Choroid plexus epithelial cell (primary cell): ENCODE measurements around the gene PPP2R5C.

Source experiments
- DNase-seq: peaks from one replicate; pipeline ENCODE4 v3.0.0-alpha.2; 2010; ENCODE audit warnings: low read depth
- H3K4me3 ChIP-seq: 2 replicates; pipeline ENCODE4 v1.5.1; 2011; ENCODE audit warnings: low read depth, mild to moderate bottlenecking, control low read depth, low read length, moderate library complexity
- CTCF ChIP-seq: conservative IDR thresholded peaks from 2 replicates; pipeline ENCODE4 v1.5.1; 2011; ENCODE audit warnings: low read depth, mild to moderate bottlenecking, control low read depth, inconsistent platforms, low read length, moderate library complexity

The PPP2R5C gene

DNA sequence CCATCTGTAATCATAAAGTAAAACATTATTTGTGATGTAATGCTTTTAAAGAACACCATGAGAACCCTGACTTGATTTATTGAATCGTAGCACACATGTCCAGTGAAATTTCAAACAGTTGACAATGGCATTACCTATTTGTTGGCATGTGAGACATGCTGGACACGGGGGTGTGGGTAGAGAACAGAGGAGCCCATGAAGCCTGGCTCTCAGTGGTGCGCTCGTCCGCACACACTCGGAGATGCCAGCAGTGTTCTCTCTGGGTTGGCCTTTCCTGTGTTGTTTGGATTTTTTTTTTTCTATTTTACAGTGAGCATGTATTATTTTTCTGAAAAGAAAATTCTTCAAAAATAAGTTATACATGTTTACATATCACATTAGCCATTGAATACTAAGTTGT is 78.2 kb downstream of the PPP2R5C start:
- DNase-seq: no peak
- TF ChIP-seq CTCF: no peak
- no peak overlapping the region for H3K4me3 ChIP-seq

DNA sequence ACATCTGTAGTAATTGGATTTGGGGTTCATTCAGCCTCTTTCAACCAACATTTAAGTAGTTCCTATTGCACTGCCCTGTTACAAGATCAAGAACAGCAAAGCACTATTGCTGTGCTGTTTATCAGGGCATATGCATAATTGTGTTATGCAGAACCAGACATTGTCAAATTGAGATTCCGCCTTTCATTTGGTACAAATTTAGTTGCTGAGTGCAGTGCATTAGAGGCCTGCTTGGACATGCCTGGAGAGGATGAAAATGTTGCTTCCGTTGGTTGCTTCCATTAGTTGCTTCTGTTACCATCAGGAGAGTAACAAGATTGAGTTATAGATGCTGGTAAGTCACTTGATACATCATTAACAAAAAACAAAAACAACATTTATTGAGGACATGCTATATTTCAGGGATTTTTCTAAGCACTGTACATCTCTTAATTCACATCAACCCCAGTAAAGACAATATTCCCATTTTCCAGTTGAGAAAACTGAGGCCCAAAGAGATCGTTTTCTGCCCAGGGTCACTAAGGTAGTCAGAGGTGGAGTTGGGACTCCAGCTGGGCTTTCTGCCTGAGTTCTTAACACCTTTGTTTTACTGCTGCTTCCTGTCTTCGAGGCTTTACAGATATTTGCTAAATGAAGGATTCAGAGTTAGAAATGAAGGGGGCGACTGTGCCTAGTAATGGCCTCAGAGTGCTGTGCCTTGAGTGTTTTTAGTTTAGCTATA is 79.3 kb downstream of the PPP2R5C start:
- DNase-seq: no peak
- H3K4me3 ChIP-seq: no peak overlapping the region
- no peak for TF ChIP-seq CTCF

GRCh38 chr14:101843038-101843437 is 81.5 kb downstream of the PPP2R5C start:
- no peak for DNase-seq
- H3K4me3 ChIP-seq: no peak overlapping the region
- TF ChIP-seq CTCF: no peak

DNA sequence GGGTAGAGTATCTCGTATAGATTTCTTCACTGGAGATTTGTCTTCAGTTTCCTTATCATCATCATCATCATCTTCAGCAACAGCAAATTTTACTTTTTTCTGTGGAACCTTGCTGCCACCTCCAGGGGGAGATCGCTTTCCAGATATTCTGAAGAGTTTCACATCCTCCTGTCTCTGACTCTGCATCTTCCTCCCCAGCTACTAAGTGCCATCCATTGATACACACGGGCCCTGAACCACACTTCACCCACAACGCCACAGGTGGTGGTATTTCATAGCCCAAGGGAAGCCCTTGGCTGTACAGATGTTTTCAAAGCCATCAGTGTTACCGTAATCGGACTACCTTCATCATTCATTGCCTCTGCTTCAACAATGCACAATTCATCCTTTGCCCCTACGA is 82.2 kb downstream of the PPP2R5C start:
- no peak overlapping the region for H3K4me3 ChIP-seq
- peak; percentile 25 for DNase-seq
- TF ChIP-seq CTCF: peak; percentile 54

DNA sequence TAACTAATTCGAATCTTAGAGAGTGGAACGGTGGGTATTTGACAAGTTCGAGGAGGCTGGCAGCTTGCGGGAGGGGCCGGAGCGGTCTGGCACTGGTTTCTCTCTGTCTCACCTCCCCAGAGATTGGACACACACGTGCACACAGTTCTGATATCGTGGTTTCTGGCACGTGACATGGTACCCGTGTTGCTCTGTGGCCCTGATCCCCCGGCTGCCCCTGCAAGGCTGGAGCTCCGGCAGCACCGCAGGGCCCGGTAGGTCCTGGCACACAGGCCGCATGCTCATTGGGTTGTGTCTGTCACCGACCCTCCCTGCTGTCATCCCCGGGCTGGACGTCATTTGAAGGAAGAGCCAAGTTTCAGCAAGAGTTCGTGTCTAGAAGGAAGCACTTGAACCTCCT is 82.7 kb downstream of the PPP2R5C start:
- no peak overlapping the region for H3K4me3 ChIP-seq
- TF ChIP-seq CTCF: no peak
- no peak for DNase-seq

GRCh38 chr14:101844751-101845150 is 83.2 kb downstream of the PPP2R5C start:
- no peak for TF ChIP-seq CTCF
- H3K4me3 ChIP-seq: no peak overlapping the region
- no peak for DNase-seq

- no peak for DNase-seq
- TF ChIP-seq CTCF: no peak
Observed at GRCh38 chr14:101845496-101845895, 84.0 kb downstream of the PPP2R5C start.

More at GRCh38 chr14:101845496-101845895, 84.0 kb downstream of the PPP2R5C start:
- H3K4me3 ChIP-seq: no peak overlapping the region
